H54 (cell line): ENCODE measurements around the gene PLPP6.
"Not testable (repeated sequence)": the region's sequence is repeated elsewhere in the genome, so short reads cannot be mapped to it uniquely, and the experiment has no call there.

Source experiments
- DNase-seq: peaks from one replicate; pipeline ENCODE4 v3.0.0; 2011; ENCODE audit warnings: low spot score, mixed read lengths; ENCODE audit not compliant: insufficient read length
- FAIRE-seq: peaks from 3 replicates; lab custom pipeline; 2011; peaks lifted over from hg19 to GRCh38; lab: Jason Lieb, UNC
- POLR2A ChIP-seq: IDR thresholded peaks from 2 replicates; pipeline ENCODE4 v1.6.1; 2011; ENCODE audit warnings: low read depth, mild to moderate bottlenecking, low read length

PLPP6 gene

GRCh38 chr9:4654538-4654937, 7.6 kb upstream of the PLPP6 start:
- FAIRE-seq (no peak), DNase-seq (no peak)
- no peak for TF ChIP-seq POLR2A

- FAIRE-seq, DNase-seq: not testable (repeated sequence)
These were observed 5.9 kb upstream of the PLPP6 start for GRCh38 chr9:4656196-4656595.

GRCh38 chr9:4656621-4657020, 5.5 kb upstream of the PLPP6 start:
- FAIRE-seq (no peak), DNase-seq (no peak)
- TF ChIP-seq POLR2A = no peak

GRCh38 chr9:4657426-4658159, 4.5 kb upstream of the PLPP6 start:
- no peak for TF ChIP-seq POLR2A
- no peak for DNase-seq
- no peak for FAIRE-seq

- not testable (repeated sequence) for DNase-seq, FAIRE-seq
These were observed 1.4 kb upstream of the PLPP6 start for GRCh38 chr9:4660665-4661064.

GRCh38 chr9:4661165-4661564, 929 bp upstream of the PLPP6 start:
- peak; percentile 60 for FAIRE-seq
- no peak for TF ChIP-seq POLR2A

GRCh38 chr9:4661611-4662010, 483 bp upstream of the PLPP6 start:
- peak; percentile 48 for FAIRE-seq
- TF ChIP-seq POLR2A = no peak
- DNase-seq = no peak

More at GRCh38 chr9:4661165-4661564, 929 bp upstream of the PLPP6 start:
- DNase-seq = no peak

- DNase-seq (no peak), FAIRE-seq (no peak)
- TF ChIP-seq POLR2A = no peak
These were observed 1.1 kb downstream of the PLPP6 start for GRCh38 chr9:4662989-4663792.

- FAIRE-seq (no peak), DNase-seq (no peak)
- no peak for TF ChIP-seq POLR2A
These were observed 1.9 kb downstream of the PLPP6 start for GRCh38 chr9:4663956-4664355.

GRCh38 chr9:4665357-4665756, 3.3 kb downstream of the PLPP6 start:
- TF ChIP-seq POLR2A = no peak
- DNase-seq (no peak), FAIRE-seq (no peak)

- DNase-seq (peak; percentile 38), FAIRE-seq (peak; percentile 85)
- no peak for TF ChIP-seq POLR2A
These were observed 4.1 kb downstream of the PLPP6 start, which contains the start of gene SPATA6L for GRCh38 chr9:4666042-4666699. TSS of gene SPATA6L (minus strand) at chr9:4666480. CDS start at chr9:4666250, 230 bp downstream.

- FAIRE-seq (no peak), DNase-seq (no peak)
- TF ChIP-seq POLR2A = no peak
These were observed 5.6 kb downstream of the PLPP6 start for GRCh38 chr9:4667681-4668080.

- FAIRE-seq (no peak), DNase-seq (no peak)
- TF ChIP-seq POLR2A = no peak
These were observed 6.5 kb downstream of the PLPP6 start for GRCh38 chr9:4668604-4669003.

GRCh38 chr9:4669890-4670289, 7.8 kb downstream of the PLPP6 start:
- TF ChIP-seq POLR2A = no peak
- FAIRE-seq = no peak
- no peak for DNase-seq
